CD1c-positive myeloid dendritic cell (primary cell): ENCODE data around the gene MAG.
A peak's percentile ranks its signal among the peaks of the same experiment; 100 is the strongest.

Source experiments
- DNase-seq: peaks from one replicate; pipeline ENCODE4 v3.0.0-alpha.2; 2016; ENCODE audit errors: extremely low spot score

The MAG gene

GRCh38 chr19:35297515-35297848, 5.5 kb downstream of the MAG start:
- no peak for DNase-seq

GRCh38 chr19:35297922-35298321, 6.0 kb downstream of the MAG start:
- no peak for DNase-seq

GRCh38 chr19:35298561-35298972, 6.6 kb downstream of the MAG start:
- no peak for DNase-seq

GRCh38 chr19:35299523-35300338, 7.8 kb downstream of the MAG start:
- no peak for DNase-seq

- DNase-seq = no peak
Measured at GRCh38 chr19:35300339-35300649, 8.3 kb downstream of the MAG start.

- no peak for DNase-seq
Measured at GRCh38 chr19:35301961-35302360, 10.0 kb downstream of the MAG start.

- no peak for DNase-seq
Measured at GRCh38 chr19:35302446-35302845, 10.5 kb downstream of the MAG start.

GRCh38 chr19:35303357-35303915, 11.5 kb downstream of the MAG start:
- no peak for DNase-seq

GRCh38 chr19:35304036-35304435, 12.1 kb downstream of the MAG start:
- DNase-seq = no peak

GRCh38 chr19:35305181-35305580, 13.2 kb downstream of the MAG start:
- DNase-seq = peak; percentile 32

GRCh38 chr19:35306473-35307246, 14.7 kb downstream of the MAG start:
- no peak for DNase-seq

- DNase-seq = no peak
Measured at GRCh38 chr19:35307931-35308330, 16.0 kb downstream of the MAG start.

- DNase-seq = no peak
Measured at GRCh38 chr19:35308910-35309309, 16.9 kb downstream of the MAG start.

GRCh38 chr19:35309481-35310279, 17.7 kb downstream of the MAG start:
- no peak for DNase-seq

GRCh38 chr19:35310331-35310730, 18.4 kb downstream of the MAG start:
- DNase-seq = no peak

GRCh38 chr19:35310811-35311465, 19.0 kb downstream of the MAG start:
- DNase-seq = no peak

GRCh38 chr19:35311901-35312665, 20.1 kb downstream of the MAG start:
- no peak for DNase-seq

GRCh38 chr19:35313587-35313986, 21.6 kb downstream of the MAG start:
- DNase-seq = no peak

GRCh38 chr19:35314031-35314430, 22.1 kb downstream of the MAG start:
- no peak for DNase-seq

- no peak for DNase-seq
Measured at GRCh38 chr19:35314858-35315470, 23.0 kb downstream of the MAG start.

GRCh38 chr19:35315883-35316282, 23.9 kb downstream of the MAG start:
- DNase-seq = no peak
